NCI-H345 treated with DMSO at 0.1 percent for 48 hours (cell line): Measurements from ENCODE around the gene RASSF8.

Experiments used
- DNase-seq: peaks from one replicate; lab custom pipeline; 2025; ENCODE audit not compliant: unreplicated experiment; lab: John Stamatoyannopoulos, UW

The RASSF8 gene

GRCh38 chr12:26026713-26027112, 68.2 kb downstream of the RASSF8 start:
- DNase-seq, result no peak

DNA sequence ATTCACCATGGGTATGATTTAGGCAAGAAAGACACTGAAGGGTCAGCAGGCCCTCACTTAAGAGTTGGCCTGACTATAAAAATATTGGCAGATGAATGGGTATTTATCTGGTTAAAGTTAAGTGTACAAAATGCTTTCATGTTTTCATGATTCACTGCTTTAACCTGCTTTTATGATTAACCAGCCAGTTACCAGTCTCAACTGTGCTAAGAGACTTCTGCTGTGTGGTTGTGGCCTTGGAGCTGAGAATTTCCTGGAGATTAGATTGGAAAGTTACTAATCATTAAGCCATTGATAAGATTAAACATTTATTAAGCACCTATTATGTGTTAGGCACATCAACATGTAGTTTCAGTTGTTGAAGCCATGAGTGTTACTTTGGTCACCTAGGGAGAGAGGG, 68.9 kb downstream of the RASSF8 start:
- no peak for DNase-seq

- no peak for DNase-seq
Measured at GRCh38 chr12:26028953-26029735, 70.7 kb downstream of the RASSF8 start.

GRCh38 chr12:26029736-26030022, 71.2 kb downstream of the RASSF8 start:
- no peak for DNase-seq

DNA sequence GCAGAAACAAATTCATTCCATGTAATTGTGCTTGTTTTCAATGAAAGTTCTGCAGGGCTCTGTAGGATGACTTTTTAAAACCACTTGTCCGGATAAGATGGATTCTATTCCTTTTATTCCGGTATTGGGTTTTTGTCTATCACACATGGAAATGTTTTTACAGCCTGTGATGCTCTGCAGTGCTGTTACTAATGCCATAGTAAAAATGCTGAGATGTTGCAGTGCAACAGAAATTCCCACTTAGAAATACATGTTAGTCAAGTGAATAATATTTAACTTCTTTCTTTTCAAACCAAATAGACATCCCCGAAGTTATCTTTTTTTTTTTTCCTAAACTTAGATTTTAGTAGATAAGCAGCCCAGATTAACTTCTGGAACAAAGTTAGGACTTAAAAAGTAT, 71.9 kb downstream of the RASSF8 start:
- no peak for DNase-seq

- DNase-seq, result no peak
Measured at GRCh38 chr12:26031318-26031717, 72.8 kb downstream of the RASSF8 start.

- no peak for DNase-seq
Measured at GRCh38 chr12:26031827-26032226, 73.3 kb downstream of the RASSF8 start.

- no peak for DNase-seq
Measured at GRCh38 chr12:26032290-26032689, 73.8 kb downstream of the RASSF8 start.

DNA sequence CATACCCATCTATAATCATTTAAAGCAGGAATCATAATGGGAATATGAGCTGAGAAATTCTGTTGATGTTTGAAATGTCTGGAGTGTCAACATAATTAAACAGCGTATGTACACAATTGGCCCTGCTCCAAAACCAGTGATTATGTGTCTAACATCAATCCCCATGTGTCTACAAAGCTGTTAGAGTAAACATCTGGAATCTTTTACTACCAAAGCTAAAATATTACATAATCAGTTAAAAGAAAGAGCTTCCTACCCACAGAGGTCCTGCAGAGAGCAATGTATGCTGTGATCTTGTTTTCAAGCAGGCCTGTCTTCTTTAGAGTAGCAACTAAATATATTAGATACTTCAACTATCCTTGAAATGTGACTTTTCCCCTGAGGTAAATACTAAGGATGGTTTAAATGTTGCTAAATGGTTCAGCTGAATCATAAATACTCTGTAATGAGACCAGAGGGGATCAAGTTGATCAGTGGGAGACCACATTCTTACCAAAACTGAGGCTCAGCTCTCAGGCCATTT, 74.3 kb downstream of the RASSF8 start:
- DNase-seq, result no peak

DNA sequence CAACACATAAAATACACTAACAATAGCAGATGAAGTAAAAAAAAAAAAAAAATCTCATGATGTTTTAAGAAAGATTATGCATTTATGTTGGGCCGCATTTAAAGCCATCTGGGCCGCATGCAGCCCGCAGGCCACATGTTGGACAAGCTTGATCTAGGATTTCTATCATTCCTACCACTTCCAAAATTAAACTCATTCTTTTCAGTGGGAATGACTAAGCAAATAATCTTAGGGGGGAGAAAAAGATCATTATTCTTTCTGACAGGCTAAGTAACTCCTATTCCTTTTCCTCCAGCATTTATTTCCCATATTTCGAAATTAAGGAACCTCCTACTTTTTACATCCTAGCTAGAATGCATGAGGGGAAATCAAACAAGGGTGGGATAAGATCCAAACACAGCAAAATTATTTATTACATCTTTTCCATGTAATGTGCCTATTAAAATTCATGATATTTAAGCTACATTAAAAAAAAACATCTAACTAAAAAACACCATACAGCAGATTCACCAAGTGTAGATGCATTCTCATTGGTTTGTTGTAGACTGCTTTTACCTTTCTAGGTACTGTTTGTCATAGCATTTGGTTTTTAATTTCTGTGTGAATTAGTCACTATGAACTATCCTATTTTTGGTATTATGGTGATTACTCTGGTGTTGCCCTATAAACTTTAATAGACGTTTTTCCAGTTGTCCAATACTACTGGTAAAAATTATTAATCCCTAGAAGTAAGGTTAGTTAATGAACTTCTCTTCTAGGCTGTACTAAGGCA, 76.1 kb downstream of the RASSF8 start:
- no peak for DNase-seq

DNA sequence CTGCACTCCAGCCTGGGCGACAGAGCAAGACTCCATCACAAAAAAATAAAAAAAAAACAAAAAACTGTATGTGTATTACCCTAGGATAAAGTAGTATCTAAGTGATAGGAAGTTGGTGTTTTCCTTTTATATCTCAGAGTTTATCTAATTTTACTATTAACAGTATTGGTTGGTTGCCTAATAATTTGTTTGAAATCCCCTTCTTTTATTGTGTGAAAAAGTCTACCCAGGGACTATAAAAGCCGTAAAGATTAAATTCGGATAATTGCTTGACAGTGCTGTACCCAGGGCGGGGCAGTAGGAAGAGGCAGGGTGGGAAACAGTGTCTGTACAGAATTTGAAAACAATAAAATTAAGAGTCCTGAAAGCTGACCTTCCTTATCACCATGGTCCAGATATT, 78.4 kb downstream of the RASSF8 start:
- DNase-seq, result no peak

DNA sequence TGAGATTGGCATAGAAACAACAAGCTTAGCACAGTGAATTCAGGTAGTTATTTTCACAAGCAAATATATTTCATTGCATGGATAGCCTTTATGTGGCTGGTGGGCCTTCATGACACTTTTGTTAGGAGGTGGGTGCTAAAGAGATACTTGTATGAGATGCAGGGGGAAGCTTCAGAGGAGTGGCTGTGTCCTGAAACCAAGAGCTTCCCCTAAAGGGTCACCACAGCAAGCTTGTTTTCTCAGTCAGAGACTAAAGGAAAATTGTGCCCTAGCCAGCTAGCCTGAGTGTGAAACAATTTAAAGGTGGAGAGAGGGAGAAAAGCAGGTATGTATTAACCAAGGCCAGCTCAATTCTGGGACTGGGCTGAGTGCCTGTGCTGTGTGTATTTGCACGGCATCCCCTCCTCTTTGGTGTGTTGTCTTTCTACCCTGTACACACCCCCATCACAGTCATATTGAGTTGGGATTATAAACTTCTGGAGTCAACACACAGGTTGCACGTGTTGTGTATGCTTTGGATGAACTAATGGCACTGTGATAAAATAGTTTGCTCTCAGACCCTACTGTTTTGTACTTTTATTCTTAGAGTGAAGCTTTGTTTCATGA, 79.2 kb downstream of the RASSF8 start:
- no peak for DNase-seq

GRCh38 chr12:26042645-26043044, 84.2 kb downstream of the RASSF8 start:
- DNase-seq, result no peak

DNA sequence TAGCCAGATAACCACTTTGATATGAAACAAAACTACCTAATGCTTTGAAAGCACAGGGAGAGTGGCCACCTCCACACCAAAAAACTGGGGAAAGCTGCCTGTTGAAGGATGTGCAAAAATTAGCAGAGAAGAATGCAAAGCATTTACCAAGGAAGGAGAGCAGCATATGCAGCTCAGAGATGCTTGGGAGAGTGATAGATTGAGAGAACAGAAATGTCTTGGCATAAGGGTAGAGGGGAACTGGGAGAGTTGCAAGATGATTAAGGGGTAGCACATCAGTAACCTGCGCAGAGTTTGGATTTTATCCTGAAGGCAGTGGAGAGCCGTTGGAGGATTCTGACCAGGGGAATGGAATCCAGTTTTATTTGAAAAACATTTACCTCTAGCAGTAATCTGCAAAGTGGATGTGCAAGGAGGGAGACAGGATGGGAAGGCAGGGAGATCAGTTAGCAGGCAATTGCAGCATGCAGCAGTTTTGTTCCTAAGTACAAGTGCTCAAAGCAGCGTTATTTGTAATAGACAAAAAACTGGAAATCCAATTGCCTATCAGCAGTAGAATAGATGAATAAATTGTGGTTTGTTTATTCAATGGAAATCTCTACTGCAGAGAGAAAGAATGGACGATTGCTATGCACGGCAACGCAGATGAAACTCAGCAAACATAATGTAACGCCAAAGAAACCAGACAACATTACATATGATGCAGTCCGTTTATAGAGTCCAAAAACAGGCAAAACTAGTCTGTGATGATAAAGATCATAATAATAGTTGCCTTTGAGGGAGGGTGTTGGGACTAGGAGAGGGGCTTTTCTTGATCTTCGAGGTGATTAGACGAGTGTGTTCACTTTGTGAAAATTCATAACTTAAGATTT, 84.9 kb downstream of the RASSF8 start:
- DNase-seq, result no peak

- DNase-seq, result no peak
Measured at GRCh38 chr12:26044007-26044394, 85.5 kb downstream of the RASSF8 start.

DNA sequence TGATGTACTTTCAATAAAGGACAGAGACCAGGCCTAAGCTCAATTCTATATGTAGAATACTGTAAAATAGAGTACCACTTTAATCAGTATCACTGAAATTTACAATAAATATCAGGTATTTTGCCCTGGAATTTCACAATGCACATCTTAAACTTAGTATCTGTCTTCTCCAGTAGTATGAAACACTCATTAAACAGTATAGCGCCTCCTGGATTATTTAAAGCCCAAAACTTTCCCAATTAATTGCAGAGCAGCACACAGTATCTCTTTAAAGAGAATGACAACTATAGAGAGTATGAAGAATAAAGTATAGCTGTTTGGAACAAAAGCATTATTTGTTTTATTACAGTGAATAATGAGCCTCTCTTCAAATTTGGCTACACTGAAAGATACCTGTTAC, 86.1 kb downstream of the RASSF8 start:
- no peak for DNase-seq

GRCh38 chr12:26046203-26046602, 87.7 kb downstream of the RASSF8 start:
- no peak for DNase-seq

- no peak for DNase-seq
Measured at GRCh38 chr12:26046906-26047305, 88.4 kb downstream of the RASSF8 start.

DNA sequence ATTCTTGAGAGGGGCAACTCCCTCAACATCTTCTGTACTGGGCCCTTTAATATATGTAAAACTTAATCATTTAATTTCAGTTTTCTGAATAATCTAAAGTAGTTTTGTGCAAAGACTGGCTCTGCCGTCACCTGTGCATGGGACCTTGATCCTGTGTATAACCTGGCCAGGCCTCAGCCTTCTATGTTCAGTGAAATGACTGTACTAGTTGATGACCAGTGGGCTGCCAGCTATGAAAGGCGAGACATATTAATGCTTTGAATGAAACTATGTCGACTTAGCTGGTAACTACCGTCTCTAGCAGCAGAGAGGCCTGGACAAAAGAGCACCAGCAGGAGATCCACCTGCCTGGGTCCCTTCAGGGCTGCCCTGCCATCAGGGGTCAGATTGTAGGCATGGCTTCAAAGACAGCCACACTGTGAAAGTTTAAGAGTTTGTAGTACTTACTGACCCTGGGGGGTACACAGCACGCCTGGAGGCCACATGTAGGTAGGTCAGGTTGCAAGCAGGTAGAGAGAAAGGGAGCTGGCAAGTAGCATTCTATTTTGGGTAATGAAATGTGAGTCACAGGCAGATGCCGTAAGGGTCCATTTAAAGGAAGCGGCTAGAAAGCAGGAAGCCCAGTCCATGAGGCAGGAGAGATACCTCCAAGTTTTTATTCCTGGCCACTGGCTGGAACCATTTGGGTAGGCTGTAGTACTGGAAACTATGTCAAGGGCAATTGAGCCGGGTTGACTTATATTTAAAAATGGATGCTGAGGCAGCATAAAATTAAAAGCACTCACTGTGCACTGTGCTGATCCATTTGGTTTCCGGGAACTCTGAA, 89.1 kb downstream of the RASSF8 start:
- DNase-seq, result no peak

- no peak for DNase-seq
Measured at GRCh38 chr12:26052652-26053051, 94.2 kb downstream of the RASSF8 start.
